Subcutaneous adipose tissue (tissue), 4 donors: ENCODE data around the gene TDRD9. TPM values are rescaled to one million over a fixed set of nuclear protein-coding genes. Genes with fewer than 3 reads are reported as not detected.

ENCODE experiments used
- total RNA-seq, 4 donors: library from RNA; depleted of rRNA; stranded (reverse); fragments of >200 nt; gene quantifications; one replicate each; pipeline ENCODE4 v1.1.0, GENCODE V29; 2016
- TF ChIP-seq, protein P1 (sequence below): fragments of 450-650 bp; IDR thresholded peaks from one replicate; pipeline ENCODE4 v1.5.1; 2016; ENCODE audit warnings: low read depth, mild to moderate bottlenecking, control low read depth, antibody characterized with exemption, moderate library complexity

Gene TDRD9
- total RNA-seq, 4 donors from 2014 or later: 0.38 to 3.9 (median 1.2) TPM

DNA sequence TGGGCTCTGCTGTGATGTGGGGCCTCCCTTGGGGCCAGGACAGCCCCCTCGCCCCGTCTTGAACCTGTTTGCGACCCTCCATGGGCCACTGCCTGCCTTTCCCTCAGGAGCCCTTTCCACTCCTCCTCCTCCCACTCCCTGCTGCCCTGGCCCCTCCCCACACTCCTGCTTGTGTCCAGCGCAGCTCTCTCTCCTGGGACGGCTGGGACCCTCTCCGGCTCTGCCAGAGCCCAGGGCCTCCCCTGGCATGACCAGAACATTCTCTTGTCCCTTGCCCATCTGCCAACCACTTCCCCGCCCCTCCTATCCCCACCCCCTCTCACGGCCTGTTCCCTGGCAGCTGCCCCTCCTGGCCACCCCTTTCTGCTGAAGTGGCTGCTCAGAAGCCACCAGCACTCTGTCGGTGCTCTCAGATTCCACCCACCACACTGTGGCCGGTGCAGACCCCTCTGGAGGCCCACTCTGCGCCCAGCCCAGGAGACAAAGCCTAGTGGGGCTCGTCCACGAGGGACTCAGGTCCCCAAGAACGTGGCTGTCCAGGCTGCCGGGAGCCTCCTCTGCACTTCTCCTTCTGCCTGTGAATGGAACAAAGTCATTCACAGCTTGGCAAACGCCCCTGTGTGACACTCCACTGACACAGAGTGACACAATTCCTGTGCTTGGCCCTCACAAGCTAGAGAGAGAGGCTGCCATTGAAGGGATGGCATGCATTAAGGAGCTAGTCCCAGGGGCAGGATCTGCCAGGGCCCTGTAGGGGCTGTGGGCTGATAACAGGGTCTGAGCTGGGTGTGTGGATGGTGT, 158.6 kb downstream of the TDRD9 start:
- TF ChIP-seq, protein P1, sequence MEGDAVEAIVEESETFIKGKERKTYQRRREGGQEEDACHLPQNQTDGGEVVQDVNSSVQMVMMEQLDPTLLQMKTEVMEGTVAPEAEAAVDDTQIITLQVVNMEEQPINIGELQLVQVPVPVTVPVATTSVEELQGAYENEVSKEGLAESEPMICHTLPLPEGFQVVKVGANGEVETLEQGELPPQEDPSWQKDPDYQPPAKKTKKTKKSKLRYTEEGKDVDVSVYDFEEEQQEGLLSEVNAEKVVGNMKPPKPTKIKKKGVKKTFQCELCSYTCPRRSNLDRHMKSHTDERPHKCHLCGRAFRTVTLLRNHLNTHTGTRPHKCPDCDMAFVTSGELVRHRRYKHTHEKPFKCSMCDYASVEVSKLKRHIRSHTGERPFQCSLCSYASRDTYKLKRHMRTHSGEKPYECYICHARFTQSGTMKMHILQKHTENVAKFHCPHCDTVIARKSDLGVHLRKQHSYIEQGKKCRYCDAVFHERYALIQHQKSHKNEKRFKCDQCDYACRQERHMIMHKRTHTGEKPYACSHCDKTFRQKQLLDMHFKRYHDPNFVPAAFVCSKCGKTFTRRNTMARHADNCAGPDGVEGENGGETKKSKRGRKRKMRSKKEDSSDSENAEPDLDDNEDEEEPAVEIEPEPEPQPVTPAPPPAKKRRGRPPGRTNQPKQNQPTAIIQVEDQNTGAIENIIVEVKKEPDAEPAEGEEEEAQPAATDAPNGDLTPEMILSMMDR: no peak

DNA sequence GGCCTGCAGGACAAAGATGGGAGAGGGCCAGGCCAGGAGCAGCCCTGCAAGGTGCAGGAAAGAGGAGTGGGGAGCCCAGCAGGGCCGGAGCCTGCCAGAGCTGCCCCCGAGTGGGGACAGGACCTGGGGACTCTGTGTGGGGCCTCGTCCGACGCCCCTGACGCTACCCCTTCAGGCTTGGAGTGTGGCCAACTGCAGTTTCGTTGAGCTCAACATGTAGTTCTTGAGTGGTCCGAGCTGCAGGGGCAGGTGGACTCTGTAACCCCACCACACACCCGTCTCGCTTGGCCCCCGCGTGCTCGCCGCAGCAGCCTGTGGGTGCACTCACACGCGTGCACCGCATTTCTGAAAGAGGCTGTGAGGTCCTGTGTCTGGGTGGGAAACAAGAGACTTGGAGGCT, 159.2 kb downstream of the TDRD9 start:
- TF ChIP-seq, protein P1: no peak

DNA sequence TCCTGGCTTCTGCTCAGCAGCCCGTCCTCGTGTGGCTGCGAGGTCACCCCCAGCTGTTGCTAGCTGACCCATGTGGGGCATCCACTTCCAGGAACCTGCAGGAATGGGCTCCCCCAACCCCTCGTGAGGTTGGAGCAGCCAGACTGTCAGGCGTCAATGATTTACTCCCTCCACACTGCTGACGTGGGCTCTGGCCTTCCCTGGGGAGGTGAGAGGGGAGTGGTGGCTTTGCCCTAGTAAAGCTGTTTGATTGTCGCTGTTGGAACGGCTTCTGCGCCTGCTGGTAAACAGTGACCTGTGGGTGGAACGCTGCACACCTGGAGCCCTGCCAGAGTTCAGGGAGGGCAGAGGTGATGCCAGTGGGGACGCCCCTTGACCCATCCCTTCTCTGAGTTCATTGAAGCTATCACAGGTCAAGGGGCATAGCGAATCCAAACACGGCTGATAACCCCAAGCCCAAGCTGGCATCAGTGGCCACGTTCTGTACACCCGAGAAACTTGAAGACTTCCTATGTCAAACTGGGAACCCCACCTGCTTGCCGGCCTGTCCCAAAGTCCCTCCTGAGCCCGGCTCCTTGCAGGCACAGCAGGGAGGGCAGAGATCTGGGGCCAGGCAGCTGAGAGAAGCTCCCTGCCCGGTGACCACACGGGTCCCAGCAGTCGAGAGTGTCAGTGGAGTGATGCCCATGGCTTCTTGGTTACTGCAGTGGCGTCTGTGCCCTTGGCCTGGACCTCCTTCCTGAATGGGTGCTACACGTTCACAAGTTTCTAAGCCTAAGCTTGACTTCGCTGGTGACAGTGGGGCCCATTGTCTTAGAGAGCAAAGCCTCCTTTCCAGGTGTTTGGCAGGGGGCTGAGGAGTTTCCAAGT, 160.0 kb downstream of the TDRD9 start:
- TF ChIP-seq, protein P1: no peak

DNA sequence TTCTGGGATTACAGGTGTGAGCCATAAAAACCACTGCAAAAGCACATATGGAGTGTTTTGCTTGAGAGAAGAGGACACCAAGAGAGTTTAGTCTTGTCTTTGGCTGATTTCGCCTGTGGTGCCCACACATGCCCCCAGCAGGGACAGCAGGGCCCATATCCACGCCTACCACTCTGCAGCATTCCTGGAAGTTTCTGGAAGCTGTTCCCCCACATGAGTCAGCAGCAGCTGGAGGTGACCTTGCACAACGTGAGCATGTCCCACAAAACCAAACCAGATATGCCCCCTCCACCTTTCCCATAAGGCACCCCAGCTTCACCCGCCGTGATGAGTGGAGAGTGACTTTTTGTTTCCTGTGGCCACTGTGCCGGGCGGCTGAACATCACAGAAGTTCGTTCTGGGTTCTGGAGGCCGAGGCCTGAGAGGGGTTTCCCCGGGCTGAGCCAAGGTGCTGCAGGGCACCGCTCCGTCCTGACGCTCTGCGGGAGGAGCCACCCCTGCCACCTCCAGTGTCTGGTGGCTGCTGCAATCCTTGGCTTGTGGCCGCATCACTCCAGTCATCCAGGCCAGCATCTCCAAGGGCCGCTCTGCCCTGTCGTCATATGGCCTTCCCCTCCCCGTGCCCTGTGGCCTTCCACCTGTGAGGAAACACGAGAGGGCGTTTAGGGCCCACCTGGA, 162.0 kb downstream of the TDRD9 start:
- TF ChIP-seq, protein P1: no peak

DNA sequence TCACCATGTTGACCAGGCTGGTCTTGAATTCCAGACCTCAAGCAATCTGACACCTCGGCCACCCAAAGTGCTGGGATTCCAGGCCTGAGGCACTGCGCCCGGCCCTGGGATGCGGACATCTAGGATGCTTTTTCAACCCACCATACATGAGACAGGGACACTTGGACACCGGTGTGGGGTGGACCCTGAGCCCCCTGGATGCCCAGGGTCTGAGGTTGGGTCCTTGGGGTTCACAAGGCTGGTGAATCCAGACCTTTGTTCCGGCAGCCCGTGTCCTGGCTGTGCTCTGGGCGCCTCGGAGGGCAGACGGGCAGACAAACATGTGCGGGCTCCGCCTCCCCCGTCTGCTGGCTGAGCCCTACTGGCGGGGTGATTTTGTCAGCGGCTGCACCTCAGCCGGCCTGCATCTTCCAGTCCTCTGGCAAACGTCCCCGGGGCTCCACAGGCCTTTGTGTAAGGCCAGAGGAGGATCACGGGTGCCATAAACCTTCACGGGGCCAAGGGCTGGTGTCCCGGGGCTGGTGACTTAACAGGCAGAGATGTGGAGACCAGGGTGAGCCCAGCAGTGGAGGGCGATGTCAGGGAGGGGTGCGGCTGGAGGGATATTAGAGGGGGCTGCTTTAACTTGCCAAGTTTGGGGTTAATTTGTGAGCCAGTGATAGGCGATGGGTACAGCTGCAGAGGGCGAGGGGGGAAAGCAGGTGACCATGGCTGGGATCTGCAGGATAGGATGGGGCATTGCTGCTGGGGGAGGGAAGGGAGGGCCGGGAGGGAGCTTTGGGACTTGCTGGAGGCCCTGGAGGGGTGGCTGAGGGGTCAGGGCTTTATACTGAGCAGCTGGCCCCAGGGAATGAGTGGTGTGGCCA, 163.0 kb downstream of the TDRD9 start:
- TF ChIP-seq, protein P1: no peak

DNA sequence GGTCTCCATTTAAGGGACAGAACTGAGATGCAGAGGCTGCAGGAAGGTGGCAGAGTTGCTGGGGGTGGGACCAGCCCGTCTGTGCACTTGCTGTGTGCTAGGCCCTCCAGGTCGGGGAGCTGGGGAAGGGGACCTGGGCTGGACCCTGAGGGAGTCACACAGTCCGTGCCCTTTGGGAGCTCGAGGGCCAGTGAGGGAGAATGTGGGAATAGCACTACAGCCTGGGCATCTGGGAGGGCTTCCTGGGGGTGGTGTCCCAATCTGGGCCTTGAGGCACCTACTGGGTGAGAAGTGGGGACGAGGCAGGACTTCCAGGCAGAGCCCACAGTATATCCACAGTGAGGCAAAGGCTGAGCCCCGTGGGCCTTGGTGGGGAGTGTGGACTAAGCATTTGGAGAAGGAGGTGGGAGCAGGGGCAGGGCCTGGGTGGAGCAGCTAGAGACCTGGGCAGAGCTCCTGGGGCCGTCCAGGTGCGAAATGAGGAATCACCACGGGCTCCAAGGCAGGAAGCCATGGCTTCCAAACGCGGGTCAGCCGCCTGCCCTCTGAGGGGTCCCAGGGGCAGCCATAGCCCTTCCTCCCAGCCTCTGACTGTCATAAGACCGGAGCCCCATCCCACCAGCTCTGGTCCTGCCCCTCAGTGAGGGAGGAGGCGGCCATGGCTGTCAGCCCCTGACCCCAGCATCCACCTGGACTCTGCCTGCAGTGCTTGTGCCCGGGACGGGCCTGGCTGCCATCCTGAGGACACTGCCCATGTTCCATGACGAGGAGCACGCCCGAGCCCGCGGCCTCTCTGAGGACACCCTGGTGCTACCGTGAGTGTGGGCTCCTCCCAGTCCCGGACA, 163.9 kb downstream of the TDRD9 start:
- TF ChIP-seq, protein P1: no peak
